T-helper 2 cell (primary cell): Measurements from ENCODE around the gene DNAH9.

Source experiments
- DNase-seq, 5 experiments: peaks; one replicate each; pipeline versions ENCODE4 v3.0.0 to v3.0.0-alpha.2; 2012 to 2022

The DNAH9 gene

GRCh38 chr17:11768981-11769380 lies 170.7 kb downstream of the DNAH9 start:
- no peak for DNase-seq

GRCh38 chr17:11772031-11772430 lies 173.8 kb downstream of the DNAH9 start:
- no peak for DNase-seq

GRCh38 chr17:11779892-11780291 lies 181.6 kb downstream of the DNAH9 start:
- DNase-seq, result no peak

GRCh38 chr17:11780621-11781020 lies 182.4 kb downstream of the DNAH9 start:
- no peak for DNase-seq

GRCh38 chr17:11786711-11787438 lies 188.6 kb downstream of the DNAH9 start:
- DNase-seq, result no peak

GRCh38 chr17:11795906-11796305 lies 197.6 kb downstream of the DNAH9 start:
- DNase-seq, result no peak

GRCh38 chr17:11797803-11798202 lies 199.5 kb downstream of the DNAH9 start:
- DNase-seq, result no peak

GRCh38 chr17:11803231-11803969 lies 205.1 kb downstream of the DNAH9 start:
- DNase-seq, result no peak

GRCh38 chr17:11805138-11805537 lies 206.9 kb downstream of the DNAH9 start:
- no peak for DNase-seq

- DNase-seq, result no peak
Measured at GRCh38 chr17:11805952-11806351, 207.7 kb downstream of the DNAH9 start.

- no peak for DNase-seq
Measured at GRCh38 chr17:11807606-11808005, 209.3 kb downstream of the DNAH9 start.

GRCh38 chr17:11813278-11813677 lies 215.0 kb downstream of the DNAH9 start:
- DNase-seq, result no peak

- no peak for DNase-seq
Measured at GRCh38 chr17:11813871-11814270, 215.6 kb downstream of the DNAH9 start.

GRCh38 chr17:11814655-11815262 lies 216.5 kb downstream of the DNAH9 start:
- DNase-seq, result no peak

- DNase-seq, result no peak
Measured at GRCh38 chr17:11816409-11816808, 218.1 kb downstream of the DNAH9 start.

GRCh38 chr17:11823862-11824261 lies 225.6 kb downstream of the DNAH9 start:
- DNase-seq, result no peak

- DNase-seq, result no peak
Measured at GRCh38 chr17:11825572-11826209, 227.4 kb downstream of the DNAH9 start.

GRCh38 chr17:11832401-11833137 lies 234.3 kb downstream of the DNAH9 start:
- DNase-seq, result no peak

- DNase-seq, result no peak
Measured at GRCh38 chr17:11836508-11836907, 238.2 kb downstream of the DNAH9 start.

GRCh38 chr17:11840052-11840451 lies 241.8 kb downstream of the DNAH9 start:
- no peak for DNase-seq

GRCh38 chr17:11840831-11841230 lies 242.6 kb downstream of the DNAH9 start:
- no peak for DNase-seq

- no peak for DNase-seq
Measured at GRCh38 chr17:11848330-11848729, 250.1 kb downstream of the DNAH9 start.

- DNase-seq, result no peak
Measured at GRCh38 chr17:11852231-11852630, 254.0 kb downstream of the DNAH9 start.
